ENCODE results near the gene ATG12.
"Not testable (repeated sequence)": the region's sequence is repeated elsewhere in the genome, so short reads cannot be mapped to it uniquely, and the experiment has no call there.

- not testable (repeated sequence) for TF ChIP-seq CTCF, POLR2A, POLR2AphosphoS5 (IDR thresholded peaks at IDR 0.05)
Observed at GRCh38 chr5:115877342-115877741, 36.0 kb upstream of the ATG12 start.

Data from upper lobe of left lung (tissue), 4 donors.